Ascending aorta (tissue), 2 donors: ENCODE results near the gene KRTAP10-7. TPM values are rescaled to one million over a fixed set of nuclear protein-coding genes. Genes with fewer than 3 reads are reported as not detected.
"Not testable (repeated sequence)": the region's sequence is repeated elsewhere in the genome, so short reads cannot be mapped to it uniquely, and the experiment has no call there.

ENCODE experiments used
- DNase-seq, 2 donors: peaks; one replicate each; pipeline ENCODE4 v3.0.0-alpha.2; 2019; ENCODE audit warnings: low spot score in 2 of 2
- H3K27ac ChIP-seq, 2 donors: fragments of 200-600 bp; sonication (generic); one replicate each; pipeline ENCODE4 v1.5.1; 2016 to 2017; ENCODE audit warnings: mild to moderate bottlenecking in 1 of 2
- H3K27me3 ChIP-seq: fragments of 200-600 bp; sonication (generic); one replicate; pipeline ENCODE4 v1.5.1; 2017
- H3K36me3 ChIP-seq, 2 donors: fragments of 200-600 bp; sonication (generic); one replicate each; pipeline ENCODE4 v1.5.1; 2016
- H3K4me1 ChIP-seq, 2 donors: fragments of 200-600 bp; sonication (generic); one replicate each; pipeline ENCODE4 v1.5.1; 2016 to 2017; ENCODE audit warnings: mild to moderate bottlenecking in 1 of 2
- H3K4me3 ChIP-seq, 2 donors: fragments of 200-600 bp; sonication (generic); one replicate each; pipeline ENCODE4 v1.5.1; 2016 to 2017; ENCODE audit warnings: mild to moderate bottlenecking in 1 of 2
- H3K9me3 ChIP-seq, 2 donors: fragments of 200-600 bp; sonication (generic); one replicate each; pipeline ENCODE4 v1.5.1; 2016
- intact Hi-C: fragments of 100-400 bp; cut with DNase I; formaldehyde crosslinking; loops from one replicate; pipeline ENCODE4 v1.15.1; 2023
- total RNA-seq: library from RNA; depleted of rRNA; stranded (reverse); fragments of >200 nt; gene quantifications from one replicate; pipeline ENCODE4 v1.1.0, GENCODE V29; 2016
- TF ChIP-seq, protein P1 (sequence below), 3 experiments: fragments of 200-600 bp in 2 of 3; fragments of 450-650 bp in 1 of 3; sonication (generic) in 2 of 3; IDR thresholded peaks; one replicate each; pipeline ENCODE4 v1.5.1; 2016 to 2019; ENCODE audit warnings: antibody characterized with exemption in 3 of 3, mild to moderate bottlenecking in 1 of 3, moderate library complexity in 1 of 3

Gene KRTAP10-7
- total RNA-seq, 1 donor from 2014 or later, result not detected

DNA sequence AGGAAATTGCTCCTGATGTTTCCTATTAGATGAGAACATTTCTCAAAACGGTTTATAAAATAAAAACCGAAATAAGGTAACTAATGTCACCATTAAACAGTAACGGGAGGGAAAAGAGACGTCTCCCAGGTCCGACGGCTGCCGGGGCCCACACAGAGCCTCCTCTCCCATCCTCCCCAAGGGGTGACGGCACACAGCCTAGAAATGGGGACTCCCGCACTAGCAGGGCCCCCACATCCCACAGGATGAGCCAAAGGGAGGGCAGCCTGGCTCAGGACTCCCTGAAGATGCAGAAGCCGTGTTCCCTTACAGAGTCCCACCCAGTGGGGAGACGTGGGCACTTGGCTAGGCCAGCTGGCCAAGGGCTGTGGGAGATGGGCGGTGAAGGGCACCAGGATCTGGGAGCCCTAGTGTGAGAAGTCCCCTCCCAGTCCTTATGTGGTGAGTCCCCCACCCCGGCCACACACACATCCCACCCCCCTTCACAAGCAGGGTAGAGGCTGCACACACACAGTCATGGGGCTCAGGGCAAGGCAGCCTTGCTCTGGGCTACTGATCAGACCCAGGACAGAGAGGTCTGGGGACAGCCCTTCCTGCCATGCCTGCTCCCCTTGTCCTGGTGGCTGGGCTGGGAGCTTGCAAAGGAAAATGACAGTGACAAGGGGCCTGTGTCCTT is 45.1 kb upstream of the KRTAP10-7 start:
- Histone ChIP-seq H3K36me3 (no peaks in the 10 kb centered on the region), H3K27ac (no peak overlapping the region), H3K4me1 (no peaks in the 10 kb centered on the region), H3K27me3 (no peaks in the 10 kb centered on the region), H3K9me3 (no peaks in the 10 kb centered on the region), H3K4me3 (no peak overlapping the region)
- TF ChIP-seq, protein P1, sequence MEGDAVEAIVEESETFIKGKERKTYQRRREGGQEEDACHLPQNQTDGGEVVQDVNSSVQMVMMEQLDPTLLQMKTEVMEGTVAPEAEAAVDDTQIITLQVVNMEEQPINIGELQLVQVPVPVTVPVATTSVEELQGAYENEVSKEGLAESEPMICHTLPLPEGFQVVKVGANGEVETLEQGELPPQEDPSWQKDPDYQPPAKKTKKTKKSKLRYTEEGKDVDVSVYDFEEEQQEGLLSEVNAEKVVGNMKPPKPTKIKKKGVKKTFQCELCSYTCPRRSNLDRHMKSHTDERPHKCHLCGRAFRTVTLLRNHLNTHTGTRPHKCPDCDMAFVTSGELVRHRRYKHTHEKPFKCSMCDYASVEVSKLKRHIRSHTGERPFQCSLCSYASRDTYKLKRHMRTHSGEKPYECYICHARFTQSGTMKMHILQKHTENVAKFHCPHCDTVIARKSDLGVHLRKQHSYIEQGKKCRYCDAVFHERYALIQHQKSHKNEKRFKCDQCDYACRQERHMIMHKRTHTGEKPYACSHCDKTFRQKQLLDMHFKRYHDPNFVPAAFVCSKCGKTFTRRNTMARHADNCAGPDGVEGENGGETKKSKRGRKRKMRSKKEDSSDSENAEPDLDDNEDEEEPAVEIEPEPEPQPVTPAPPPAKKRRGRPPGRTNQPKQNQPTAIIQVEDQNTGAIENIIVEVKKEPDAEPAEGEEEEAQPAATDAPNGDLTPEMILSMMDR (IDR thresholded peaks at IDR 0.05), result no peak
- intact Hi-C loops, result no loop called here
- DNase-seq, result no peak

DNA sequence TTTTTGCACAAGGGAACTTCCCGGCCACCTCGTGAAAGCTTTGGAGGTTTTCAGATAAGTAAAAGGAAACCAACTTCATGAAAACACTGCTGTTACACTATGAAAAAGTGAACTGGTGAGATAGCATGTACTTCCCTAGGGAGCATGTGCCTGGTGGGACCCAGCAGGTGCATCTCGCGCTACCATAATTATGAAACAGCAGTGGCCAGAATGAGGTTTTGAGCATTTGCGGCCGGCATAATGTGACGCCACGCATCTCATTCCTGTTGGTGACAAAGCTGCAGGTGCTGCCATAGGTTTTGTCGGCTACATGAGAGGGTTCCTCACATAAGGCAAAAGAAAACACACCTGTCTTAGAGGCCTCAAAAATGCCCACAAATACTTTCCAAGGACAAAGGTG is 43.5 kb upstream of the KRTAP10-7 start:
- Histone ChIP-seq H3K27me3 (no peaks in the 10 kb centered on the region), H3K4me3 (no peak overlapping the region), H3K9me3 (no peaks in the 10 kb centered on the region), H3K4me1 (no peaks in the 10 kb centered on the region), H3K36me3 (no peaks in the 10 kb centered on the region), H3K27ac (no peak overlapping the region)
- DNase-seq, result no peak
- TF ChIP-seq, protein P1 (IDR thresholded peaks at IDR 0.05), result no peak
- intact Hi-C loops, result no loop called here

DNA sequence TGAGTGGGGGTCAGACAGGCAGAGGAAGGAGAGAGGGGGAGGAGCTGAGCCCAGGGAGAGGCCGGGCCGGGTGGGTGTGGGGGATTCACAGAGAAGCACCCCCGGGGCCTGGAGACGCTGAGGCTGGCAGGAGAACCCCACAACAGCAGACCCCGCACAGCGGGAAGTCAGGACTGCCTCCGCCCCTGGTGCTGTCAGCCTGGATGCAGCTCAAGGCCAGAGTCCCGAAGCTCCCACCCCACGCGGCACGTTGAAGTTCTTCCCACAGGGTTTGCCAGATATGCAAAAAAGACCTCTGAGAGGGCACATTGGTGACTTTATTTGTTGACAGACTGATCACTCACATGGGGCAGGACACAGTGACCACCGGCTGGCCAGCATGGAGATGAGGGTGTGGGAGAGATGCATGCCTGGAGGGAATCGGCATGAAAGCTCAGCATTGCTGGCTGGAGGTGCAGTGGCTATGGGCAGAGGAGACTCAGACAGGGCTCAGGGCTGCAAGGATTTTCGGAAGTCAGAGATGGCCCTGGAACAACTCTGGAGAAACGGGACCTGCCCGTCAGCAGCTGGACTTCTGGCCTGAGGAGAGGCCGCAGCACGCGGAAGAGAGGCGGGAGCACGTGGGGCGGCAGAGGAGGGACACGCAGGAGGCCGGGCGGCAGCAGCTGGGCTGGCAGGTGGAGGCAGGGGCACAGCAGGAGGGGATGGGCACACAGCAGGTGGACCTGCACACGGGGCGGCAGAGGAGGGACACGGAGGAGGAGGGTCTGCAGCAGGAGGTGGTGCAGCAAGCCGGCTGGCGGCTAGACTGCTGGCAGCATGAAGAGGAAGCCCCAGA is 42.7 kb upstream of the KRTAP10-7 start:
- Histone ChIP-seq H3K9me3 (peaks cover 0 to 8% of the 10 kb centered on the region in 2 donors), H3K27me3 (no peaks in the 10 kb centered on the region), H3K4me3 (no peak overlapping the region), H3K36me3 (no peaks in the 10 kb centered on the region), H3K4me1 (no peaks in the 10 kb centered on the region), H3K27ac (no peak overlapping the region)
- TF ChIP-seq, protein P1 (IDR thresholded peaks at IDR 0.05), result no peak
- intact Hi-C loops, result no loop called here
- DNase-seq, result no peak

DNA sequence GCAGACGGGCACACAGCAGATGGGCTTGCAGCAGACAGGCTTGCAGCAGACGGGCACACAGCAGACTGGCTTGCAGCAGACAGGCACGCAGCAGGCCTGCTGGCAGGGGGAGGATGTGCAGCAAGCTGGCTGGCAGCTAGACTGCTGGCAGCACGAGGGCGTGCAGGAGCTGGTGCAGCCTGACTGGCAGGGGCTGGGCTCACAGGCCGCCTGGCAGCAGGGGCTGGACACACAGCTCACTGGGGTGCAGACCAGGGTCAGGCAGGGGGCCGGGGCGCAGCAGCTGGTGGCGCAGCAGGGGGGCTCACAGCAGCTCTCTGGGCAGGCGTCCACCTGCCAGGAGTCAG is 42.1 kb upstream of the KRTAP10-7 start:
- peaks cover 0 to 12% of the 10 kb centered on the region in 2 donors for H3K9me3 ChIP-seq
- DNase-seq, H3K27me3 ChIP-seq, intact Hi-C loops, H3K4me1 ChIP-seq, H3K36me3 ChIP-seq, H3K4me3 ChIP-seq, H3K27ac ChIP-seq: not testable (repeated sequence)

DNA sequence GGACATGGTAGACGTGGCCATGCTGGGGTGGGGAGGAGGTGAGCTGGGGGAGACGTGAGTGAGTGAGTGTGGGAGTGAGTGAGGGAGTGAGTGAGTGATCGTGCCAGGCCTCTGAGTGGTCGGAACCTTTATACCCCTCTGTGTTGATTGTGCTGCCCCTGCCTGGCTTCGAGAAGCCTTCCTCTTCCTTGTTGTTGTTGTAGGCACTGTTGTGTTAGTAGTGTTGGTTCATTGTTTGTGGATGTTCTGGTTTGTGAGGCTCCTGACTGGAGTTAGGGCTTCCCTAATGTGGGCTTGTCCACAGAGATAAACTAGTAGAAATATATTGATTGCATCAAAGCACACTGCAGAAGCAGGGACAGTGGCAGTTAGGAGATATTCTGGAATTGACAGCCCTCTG is 41.7 kb upstream of the KRTAP10-7 start, which contains the start of gene KRTAP10-3:
TSS of gene KRTAP10-3 (minus strand) at position 101 of the 400 bp plus-strand sequence. CDS start at position 21, 80 bp downstream.
- no peaks in the 10 kb centered on the region for H3K4me1 ChIP-seq
- no peak within 1 kb of the TSS for H3K4me3 ChIP-seq
- TF ChIP-seq, protein P1 (IDR thresholded peaks at IDR 0.05), result no peak
- peaks cover 0 to 12% of the 10 kb centered on the region in 2 donors for H3K9me3 ChIP-seq
- intact Hi-C loops, result no loop called here
- H3K27ac ChIP-seq, result no peak within 1 kb of the TSS
- H3K27me3 ChIP-seq, result no peaks in the 10 kb centered on the region
- no peak for DNase-seq
- no peaks in the 10 kb centered on the region for H3K36me3 ChIP-seq

DNA sequence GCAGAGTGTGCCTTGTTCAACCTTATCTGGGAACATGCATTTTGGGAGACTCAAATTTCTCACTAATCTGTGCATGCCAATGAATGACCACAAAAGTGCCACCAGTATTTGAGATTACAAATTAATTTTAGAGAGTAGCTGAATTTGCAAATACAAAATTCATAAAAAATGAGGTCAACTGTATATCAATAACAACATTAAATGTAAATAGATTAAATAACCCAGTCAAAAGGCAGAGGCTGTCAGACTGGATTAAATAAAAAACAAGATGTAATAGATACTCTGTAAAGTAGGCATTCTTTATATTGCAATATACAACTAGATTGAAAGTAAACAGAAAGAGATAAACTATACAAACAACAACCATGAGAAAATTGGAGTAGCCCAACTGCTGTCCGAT is 36.3 kb upstream of the KRTAP10-7 start:
- TF ChIP-seq, protein P1 (IDR thresholded peaks at IDR 0.05), result no peak
- intact Hi-C loops, result no loop called here
- Histone ChIP-seq H3K4me3 (no peak overlapping the region), H3K27ac (no peak overlapping the region), H3K4me1 (no peaks in the 10 kb centered on the region), H3K9me3 (peaks cover 0 to 12% of the 10 kb centered on the region in 2 donors), H3K27me3 (no peaks in the 10 kb centered on the region), H3K36me3 (no peaks in the 10 kb centered on the region)
- DNase-seq, result no peak
